NT2/D1 (cell line): ENCODE measurements around the gene KCNQ1OT1.

ENCODE experiments used
- DNase-seq: peaks from one replicate; pipeline ENCODE4 v3.0.0-alpha.2; 2011; ENCODE audit warnings: low read depth, low spot score
- H3K27me3 ChIP-seq: 2 replicates; pipeline ENCODE4 v1.6.0; 2011; ENCODE audit warnings: mild to moderate bottlenecking; ENCODE audit not compliant: insufficient read length, insufficient read depth
- H3K36me3 ChIP-seq: 2 replicates; pipeline ENCODE4 v1.6.1; 2011; ENCODE audit warnings: mild to moderate bottlenecking, low read length, mixed read lengths; ENCODE audit not compliant: insufficient read depth, insufficient read length
- H3K4me1 ChIP-seq: 2 replicates; pipeline ENCODE4 v1.5.1; 2011; ENCODE audit not compliant: insufficient read depth, insufficient read length
- H3K4me3 ChIP-seq: 2 replicates; pipeline ENCODE4 v1.5.1; 2011; ENCODE audit warnings: low read depth; ENCODE audit not compliant: insufficient read length
- H3K9ac ChIP-seq: 2 replicates; pipeline ENCODE4 v1.6.0; 2011; ENCODE audit warnings: low read depth; ENCODE audit not compliant: insufficient read length
- H3K9me3 ChIP-seq: 2 replicates; pipeline ENCODE4 v1.5.1; 2011; ENCODE audit warnings: mild to moderate bottlenecking, low read length; ENCODE audit not compliant: insufficient read depth
- SUZ12 ChIP-seq: IDR thresholded peaks from 2 replicates; pipeline ENCODE4 v1.6.1; 2011; ENCODE audit not compliant: insufficient read length, insufficient read depth; ENCODE audit errors: extremely low read depth
- YY1 ChIP-seq: IDR thresholded peaks from 2 replicates; pipeline ENCODE4 v1.6.1; 2011; ENCODE audit not compliant: insufficient read length, insufficient read depth
- ZNF274 ChIP-seq: IDR thresholded peaks from 2 replicates; pipeline ENCODE4 v1.6.1; 2011; ENCODE audit warnings: mild to moderate bottlenecking, low read depth, low read length

Gene KCNQ1OT1

GRCh38 chr11:2590965-2591754, 108.6 kb downstream of the KCNQ1OT1 start:
- Histone ChIP-seq H3K9me3 (peaks cover 16% of the 10 kb centered on the region; the same call in 1 of the 2 replicates), H3K27me3 (peaks cover 100% of the 10 kb centered on the region), H3K9ac (no peak overlapping the region), H3K4me1 (no peaks in the 10 kb centered on the region), H3K36me3 (no peaks in the 10 kb centered on the region), H3K4me3 (no peak overlapping the region)
- DNase-seq = no peak
- TF ChIP-seq SUZ12 = no peak
- TF ChIP-seq ZNF274 = no peak
- no peak for TF ChIP-seq YY1

- Histone ChIP-seq H3K4me1 (no peaks in the 10 kb centered on the region), H3K27me3 (peaks cover 100% of the 10 kb centered on the region), H3K4me3 (no peak overlapping the region), H3K9me3 (peaks cover 16% of the 10 kb centered on the region; the same call in 1 of the 2 replicates), H3K9ac (no peak overlapping the region), H3K36me3 (no peaks in the 10 kb centered on the region)
- no peak for DNase-seq
- no peak for TF ChIP-seq YY1
- TF ChIP-seq SUZ12 = no peak
- no peak for TF ChIP-seq ZNF274
Observed at GRCh38 chr11:2590131-2590964, 109.4 kb downstream of the KCNQ1OT1 start.

DNA sequence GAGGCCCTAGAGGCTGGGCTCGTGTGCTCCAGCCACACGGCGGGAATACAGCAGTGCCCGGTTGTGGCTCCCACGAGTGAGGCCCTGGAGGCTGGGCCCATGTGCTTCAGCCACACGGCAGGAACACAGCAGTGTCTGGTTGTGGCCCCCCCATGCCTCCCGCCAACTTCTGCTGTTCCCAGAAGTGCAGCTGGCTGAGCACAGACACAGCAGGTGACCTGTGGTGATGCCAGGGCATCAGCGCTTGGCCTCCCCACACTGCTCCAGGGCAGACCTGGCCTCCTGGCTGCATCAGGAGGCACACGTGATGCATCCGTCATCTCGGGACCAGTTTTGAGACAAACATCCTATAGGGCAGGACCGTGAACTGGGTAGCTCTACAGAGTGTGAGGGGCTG, 110.3 kb downstream of the KCNQ1OT1 start:
- Histone ChIP-seq H3K36me3 (no peaks in the 10 kb centered on the region), H3K9ac (no peak overlapping the region), H3K9me3 (peaks cover 11% of the 10 kb centered on the region; the same call in 1 of the 2 replicates), H3K4me3 (no peak overlapping the region), H3K27me3 (peaks cover 100% of the 10 kb centered on the region), H3K4me1 (no peaks in the 10 kb centered on the region)
- no peak for DNase-seq
- no peak for TF ChIP-seq ZNF274
- no peak for TF ChIP-seq SUZ12

- H3K9ac ChIP-seq = no peak overlapping the region
- H3K4me3 ChIP-seq = no peak overlapping the region
- TF ChIP-seq YY1 = no peak
- TF ChIP-seq ZNF274 = no peak
- no peak for TF ChIP-seq SUZ12
- H3K27me3 ChIP-seq = peaks cover 100% of the 10 kb centered on the region
- H3K36me3 ChIP-seq = no peaks in the 10 kb centered on the region
- H3K9me3 ChIP-seq = 0 out of 2 replicates have a peak, but pooled peaks cover 6% of the 10 kb centered on the region
- H3K4me1 ChIP-seq = no peaks in the 10 kb centered on the region
- no peak for DNase-seq
Observed at GRCh38 chr11:2588809-2589537, 110.8 kb downstream of the KCNQ1OT1 start.

GRCh38 chr11:2587976-2588748, 111.6 kb downstream of the KCNQ1OT1 start:
- Histone ChIP-seq H3K9me3 (no peaks in the 10 kb centered on the region), H3K9ac (no peak overlapping the region), H3K4me3 (no peak overlapping the region), H3K27me3 (peaks cover 99% of the 10 kb centered on the region), H3K36me3 (no peaks in the 10 kb centered on the region), H3K4me1 (no peaks in the 10 kb centered on the region)
- no peak for DNase-seq
- TF ChIP-seq YY1 (no peak), SUZ12 (no peak), ZNF274 (no peak)

DNA sequence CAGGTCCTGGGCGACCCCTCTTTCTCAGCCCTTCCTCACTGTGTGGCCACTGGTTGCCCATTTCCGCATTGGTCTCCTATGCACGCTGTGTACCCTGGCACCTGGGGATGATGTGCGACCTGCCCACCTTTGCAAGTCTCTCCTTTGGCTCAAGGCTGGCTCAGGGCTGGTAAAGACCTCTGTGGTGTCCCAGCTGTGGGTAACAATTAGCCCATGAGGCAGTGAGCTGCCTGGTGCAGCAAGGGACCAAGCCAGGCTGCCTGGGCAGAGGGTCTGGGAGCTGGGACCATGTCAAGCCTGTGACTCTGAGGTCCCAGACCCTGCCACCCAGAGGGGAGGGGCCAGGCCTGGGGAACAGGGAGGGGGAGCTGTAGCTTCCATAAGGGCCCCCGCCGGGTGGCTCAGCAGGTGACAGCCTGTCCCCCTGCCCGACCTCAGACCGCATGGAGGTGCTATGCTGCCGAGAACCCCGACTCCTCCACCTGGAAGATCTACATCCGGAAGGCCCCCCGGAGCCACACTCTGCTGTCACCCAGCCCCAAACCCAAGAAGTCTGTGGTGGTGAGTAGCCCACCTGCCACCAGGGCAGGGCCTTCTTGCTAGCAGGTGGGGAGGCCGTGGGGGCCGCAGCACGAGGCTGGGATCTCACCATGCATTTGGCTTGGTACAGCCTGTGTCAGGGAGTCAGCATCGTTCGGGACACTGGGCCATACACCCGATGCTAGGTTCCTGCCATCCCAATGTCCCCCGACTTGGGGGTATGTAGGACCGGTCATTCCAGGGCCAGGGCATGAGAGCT, 112.5 kb downstream of the KCNQ1OT1 start:
- DNase-seq = no peak
- no peaks in the 10 kb centered on the region for H3K9me3 ChIP-seq
- H3K4me3 ChIP-seq = no peak overlapping the region
- TF ChIP-seq ZNF274 (no peak), SUZ12 (no peak)
- no peak overlapping the region for H3K9ac ChIP-seq
- H3K27me3 ChIP-seq = peaks cover 99% of the 10 kb centered on the region
- H3K4me1 ChIP-seq = peaks cover 7% of the 10 kb centered on the region
- H3K36me3 ChIP-seq = no peaks in the 10 kb centered on the region
